Astrocyte (in vitro differentiated cells and primary cell): Measurements from ENCODE around the gene CCDC87. TPM values are rescaled to one million over a fixed set of nuclear protein-coding genes. Genes with fewer than 3 reads are reported as not detected.

Experiments used
- DNase-seq: peaks from one replicate; pipeline ENCODE4 v3.0.0-alpha.2; 2010; ENCODE audit warnings: low read depth
- FAIRE-seq: peaks from 2 replicates; lab custom pipeline; 2011; peaks lifted over from hg19 to GRCh38; lab: Jason Lieb, UNC
- H2AFZ ChIP-seq: 2 replicates; pipeline ENCODE4 v1.6.0; 2012; ENCODE audit warnings: low read depth, low read length, inconsistent platforms
- H3K27ac ChIP-seq: 2 replicates; pipeline ENCODE4 v1.5.1; 2011; ENCODE audit warnings: low read depth, low read length, inconsistent platforms
- H3K27me3 ChIP-seq: 2 replicates; pipeline ENCODE4 v1.6.0; 2011; ENCODE audit warnings: low read length, inconsistent platforms; ENCODE audit not compliant: insufficient read depth
- H3K36me3 ChIP-seq: 2 replicates; pipeline ENCODE4 v1.5.1; 2011; ENCODE audit warnings: low read length, inconsistent platforms; ENCODE audit not compliant: insufficient read depth
- H3K4me1 ChIP-seq: 2 replicates; pipeline ENCODE4 v1.5.1; 2011; ENCODE audit warnings: low read length, inconsistent platforms; ENCODE audit not compliant: insufficient read depth
- H3K4me2 ChIP-seq: 2 replicates; pipeline ENCODE4 v1.6.0; 2012; ENCODE audit warnings: low read length, inconsistent platforms
- H3K4me3 ChIP-seq: 2 replicates; pipeline ENCODE4 v1.5.1; 2011; ENCODE audit warnings: low read depth, mild to moderate bottlenecking, low read length, inconsistent platforms; ENCODE audit not compliant: insufficient read depth
- H3K79me2 ChIP-seq: 2 replicates; pipeline ENCODE4 v1.6.0; 2012; ENCODE audit warnings: mild to moderate bottlenecking, low read length, inconsistent platforms; ENCODE audit not compliant: insufficient read depth
- H3K9ac ChIP-seq: 2 replicates; pipeline ENCODE4 v1.6.0; 2012; ENCODE audit warnings: mild to moderate bottlenecking, low read length, inconsistent platforms
- H3K9me3 ChIP-seq: 2 replicates; pipeline ENCODE4 v1.5.1; 2012; ENCODE audit warnings: low read depth, mild to moderate bottlenecking, low read length, inconsistent platforms; ENCODE audit not compliant: insufficient read depth
- H4K20me1 ChIP-seq: 2 replicates; pipeline ENCODE4 v1.6.0; 2012; ENCODE audit warnings: low read length, inconsistent platforms; ENCODE audit not compliant: insufficient read depth
- H3K27ac Mint-ChIP-seq: one replicate; pipeline ENCODE4 v1.8.0; 2021; ENCODE audit warnings: mild to moderate bottlenecking, mixed read lengths; ENCODE audit not compliant: unreplicated experiment
- H3K27me3 Mint-ChIP-seq: one replicate; pipeline ENCODE4 v1.8.0; 2021; ENCODE audit warnings: low read depth, mixed read lengths; ENCODE audit not compliant: unreplicated experiment
- H3K36me3 Mint-ChIP-seq: one replicate; pipeline ENCODE4 v1.8.0; 2021; ENCODE audit warnings: low read depth, mixed read lengths; ENCODE audit not compliant: unreplicated experiment
- H3K4me1 Mint-ChIP-seq: one replicate; pipeline ENCODE4 v1.8.0; 2021; ENCODE audit warnings: low read depth, mixed read lengths; ENCODE audit not compliant: unreplicated experiment
- H3K4me3 Mint-ChIP-seq: one replicate; pipeline ENCODE4 v1.8.0; 2021; ENCODE audit warnings: mild to moderate bottlenecking, moderate library complexity, mixed read lengths; ENCODE audit not compliant: unreplicated experiment
- H3K9me3 Mint-ChIP-seq: one replicate; pipeline ENCODE4 v1.8.0; 2021; ENCODE audit warnings: mild to moderate bottlenecking, mixed read lengths; ENCODE audit not compliant: unreplicated experiment
- EZH2 ChIP-seq: IDR thresholded peaks from 2 replicates; pipeline ENCODE4 v1.6.1; 2012; ENCODE audit warnings: mild to moderate bottlenecking, low read length, inconsistent platforms; ENCODE audit not compliant: insufficient read depth
- total RNA-seq: library from RNA; stranded (reverse); gene quantifications from 2 replicates; pipeline ENCODE4 v1.2.1, GENCODE V29; 2021
- TF ChIP-seq, protein P1 (sequence below): IDR thresholded peaks from 2 replicates; pipeline ENCODE4 v1.5.1; 2011; ENCODE audit warnings: low read depth, mild to moderate bottlenecking, inconsistent platforms, low read length, moderate library complexity; ENCODE audit not compliant: insufficient read depth

The CCDC87 gene
- total RNA-seq, 1 donor from 2014 or later = 0.34 TPM

DNA sequence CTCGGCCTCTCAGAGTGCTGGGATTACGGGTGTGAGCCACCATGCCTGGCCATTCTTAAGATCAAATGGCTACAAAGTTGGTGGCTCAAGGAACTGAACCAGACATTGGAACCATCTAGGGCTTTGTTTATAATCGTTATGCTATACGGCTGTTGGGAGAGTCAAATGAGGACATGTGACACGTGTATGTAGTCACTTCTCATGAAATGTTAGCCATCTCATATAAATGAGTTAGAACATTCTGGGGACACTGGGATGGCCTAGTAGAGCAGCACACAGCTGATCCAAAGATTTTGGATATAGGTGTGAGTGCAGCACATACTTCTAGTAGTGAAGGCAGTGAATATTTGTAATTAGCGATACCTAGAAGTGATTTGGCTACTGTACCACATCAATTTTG is 39.0 kb upstream of the CCDC87 start:
- TF ChIP-seq EZH2 = no peak
- TF ChIP-seq, protein P1, sequence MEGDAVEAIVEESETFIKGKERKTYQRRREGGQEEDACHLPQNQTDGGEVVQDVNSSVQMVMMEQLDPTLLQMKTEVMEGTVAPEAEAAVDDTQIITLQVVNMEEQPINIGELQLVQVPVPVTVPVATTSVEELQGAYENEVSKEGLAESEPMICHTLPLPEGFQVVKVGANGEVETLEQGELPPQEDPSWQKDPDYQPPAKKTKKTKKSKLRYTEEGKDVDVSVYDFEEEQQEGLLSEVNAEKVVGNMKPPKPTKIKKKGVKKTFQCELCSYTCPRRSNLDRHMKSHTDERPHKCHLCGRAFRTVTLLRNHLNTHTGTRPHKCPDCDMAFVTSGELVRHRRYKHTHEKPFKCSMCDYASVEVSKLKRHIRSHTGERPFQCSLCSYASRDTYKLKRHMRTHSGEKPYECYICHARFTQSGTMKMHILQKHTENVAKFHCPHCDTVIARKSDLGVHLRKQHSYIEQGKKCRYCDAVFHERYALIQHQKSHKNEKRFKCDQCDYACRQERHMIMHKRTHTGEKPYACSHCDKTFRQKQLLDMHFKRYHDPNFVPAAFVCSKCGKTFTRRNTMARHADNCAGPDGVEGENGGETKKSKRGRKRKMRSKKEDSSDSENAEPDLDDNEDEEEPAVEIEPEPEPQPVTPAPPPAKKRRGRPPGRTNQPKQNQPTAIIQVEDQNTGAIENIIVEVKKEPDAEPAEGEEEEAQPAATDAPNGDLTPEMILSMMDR = no peak
- DNase-seq (no peak), FAIRE-seq (no peak)
- no peaks in the 10 kb centered on the region for H3K9me3 ChIP-seq
- Mint-ChIP-seq H3K27me3 (no peaks in the 10 kb centered on the region), H3K27ac (no peak overlapping the region), H3K9me3 (no peaks in the 10 kb centered on the region), H3K4me1 (no peaks in the 10 kb centered on the region), H3K36me3 (peaks cover 33% of the 10 kb centered on the region), H3K4me3 (no peak overlapping the region)
- H3K79me2 ChIP-seq = peaks cover 99% of the 10 kb centered on the region
- H3K4me1 ChIP-seq = no peaks in the 10 kb centered on the region
- H3K27me3 ChIP-seq = no peaks in the 10 kb centered on the region
- peaks cover 35% of the 10 kb centered on the region for H3K36me3 ChIP-seq
- no peak overlapping the region for H3K27ac ChIP-seq
- H4K20me1 ChIP-seq = peaks cover 87% of the 10 kb centered on the region
- H3K9ac ChIP-seq = no peak overlapping the region
- no peak overlapping the region for H3K4me2 ChIP-seq
- H3K4me3 ChIP-seq = no peak overlapping the region
- no peak overlapping the region for H2AFZ ChIP-seq

- H2AFZ ChIP-seq = no peak overlapping the region
- Mint-ChIP-seq H3K27ac (no peak overlapping the region), H3K36me3 (peaks cover 38% of the 10 kb centered on the region), H3K27me3 (no peaks in the 10 kb centered on the region), H3K9me3 (no peaks in the 10 kb centered on the region), H3K4me3 (no peak overlapping the region), H3K4me1 (no peaks in the 10 kb centered on the region)
- no peak overlapping the region for H3K27ac ChIP-seq
- no peaks in the 10 kb centered on the region for H3K4me1 ChIP-seq
- peaks cover 92% of the 10 kb centered on the region for H4K20me1 ChIP-seq
- peaks cover 50% of the 10 kb centered on the region for H3K36me3 ChIP-seq
- DNase-seq (no peak), FAIRE-seq (no peak)
- no peaks in the 10 kb centered on the region for H3K27me3 ChIP-seq
- no peaks in the 10 kb centered on the region for H3K9me3 ChIP-seq
- TF ChIP-seq, protein P1 = no peak
- TF ChIP-seq EZH2 = no peak
- H3K9ac ChIP-seq = no peak overlapping the region
- H3K79me2 ChIP-seq = peaks cover 100% of the 10 kb centered on the region
- no peak overlapping the region for H3K4me2 ChIP-seq
- no peak overlapping the region for H3K4me3 ChIP-seq
Measured at GRCh38 chr11:66629356-66629755, 36.5 kb upstream of the CCDC87 start.

DNA sequence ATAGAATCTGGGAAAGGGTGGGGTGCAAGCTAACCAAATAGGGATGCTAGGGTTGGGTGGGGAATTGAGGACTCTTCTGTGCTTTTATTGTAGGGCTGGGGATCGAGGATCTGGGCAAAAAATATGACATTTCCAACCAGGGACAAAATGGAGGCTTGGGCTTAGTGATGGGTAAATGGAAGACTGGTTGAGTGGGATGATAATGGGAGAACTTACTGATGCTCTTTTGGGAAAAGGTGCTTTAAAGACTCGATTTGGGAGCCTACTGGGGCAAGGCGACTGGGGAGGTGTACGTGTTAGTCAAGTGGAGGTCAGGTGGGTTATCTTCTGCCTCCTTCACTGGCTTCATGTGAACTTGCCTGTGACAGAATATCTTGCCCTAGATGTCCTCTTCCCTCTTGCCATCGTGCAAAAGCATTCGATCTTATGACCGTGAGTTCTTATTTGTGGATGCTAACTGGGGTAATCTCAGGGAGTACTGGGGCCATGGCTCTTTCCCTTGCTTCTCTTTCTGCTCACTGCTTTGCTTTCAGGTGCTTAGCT is 35.3 kb upstream of the CCDC87 start:
- Mint-ChIP-seq H3K27me3 (no peaks in the 10 kb centered on the region), H3K4me3 (no peak overlapping the region), H3K36me3 (peaks cover 40% of the 10 kb centered on the region), H3K9me3 (no peaks in the 10 kb centered on the region), H3K4me1 (peaks cover 9% of the 10 kb centered on the region), H3K27ac (no peak overlapping the region)
- no peak for DNase-seq
- H3K4me1 ChIP-seq = no peaks in the 10 kb centered on the region
- H2AFZ ChIP-seq = no peak overlapping the region
- H3K36me3 ChIP-seq = peaks cover 57% of the 10 kb centered on the region
- no peaks in the 10 kb centered on the region for H3K27me3 ChIP-seq
- peaks cover 94% of the 10 kb centered on the region for H4K20me1 ChIP-seq
- H3K9ac ChIP-seq = no peak overlapping the region
- TF ChIP-seq, protein P1 = no peak
- no peak for TF ChIP-seq EZH2
- no peak overlapping the region for H3K27ac ChIP-seq
- no peaks in the 10 kb centered on the region for H3K9me3 ChIP-seq
- H3K4me3 ChIP-seq = no peak overlapping the region
- H3K79me2 ChIP-seq = peaks cover 100% of the 10 kb centered on the region
- FAIRE-seq = no peak
- no peak overlapping the region for H3K4me2 ChIP-seq
